H1 (cell line): Measurements from ENCODE around the gene DOCK3. TPM values are rescaled to one million over a fixed set of nuclear protein-coding genes. Genes with fewer than 3 reads are reported as not detected.

Experiments
- CTCF ChIA-PET: fragments of 300-600 bp; sonication (Branson Sonifier 250); formaldehyde crosslinking; loops from one replicate; lab custom pipeline; 2021; ENCODE audit not compliant: partially characterized antibody; lab: Charles Lee
- POLR2A ChIA-PET: fragments of 300-600 bp; sonication (Branson Sonifier 250); formaldehyde crosslinking; loops from one replicate; lab custom pipeline; 2021; ENCODE audit warnings: inconsistent platforms; ENCODE audit not compliant: partially characterized antibody; lab: Charles Lee
- DNase-seq, 2 experiments: peaks; one replicate each; pipeline versions ENCODE4 v3.0.0 to v3.0.0-alpha.2; 2010 to 2022; ENCODE audit warnings: low spot score in 2 of 2, low read depth in 1 of 2, mixed read lengths in 1 of 2
- FAIRE-seq: peaks from 2 replicates; lab custom pipeline; 2011; peaks lifted over from hg19 to GRCh38; lab: Jason Lieb, UNC
- H2AFZ ChIP-seq: 2 replicates; pipeline ENCODE4 v1.8.1; 2012; ENCODE audit warnings: low read length, inconsistent platforms
- H2AK5ac ChIP-seq: 2 replicates; pipeline ENCODE4 v1.6.1; 2013; ENCODE audit warnings: low read depth, low read length
- H2BK120ac ChIP-seq: replicated peaks from 2 replicates; pipeline ENCODE3; 2013; ENCODE audit warnings: low read depth, low read length, inconsistent platforms
- H2BK12ac ChIP-seq: 2 replicates; pipeline ENCODE4 v1.6.1; 2013; ENCODE audit warnings: low read depth, low read length
- H2BK15ac ChIP-seq: 2 replicates; pipeline ENCODE4 v1.6.1; 2013; ENCODE audit warnings: low read length
- H2BK20ac ChIP-seq: 2 replicates; pipeline ENCODE4 v1.6.1; 2013; ENCODE audit warnings: low read length
- H2BK5ac ChIP-seq: 2 replicates; pipeline ENCODE4 v1.6.1; 2013; ENCODE audit warnings: low read depth, low read length
- H3K14ac ChIP-seq: 2 replicates; pipeline ENCODE4 v1.6.1; 2013; ENCODE audit warnings: inconsistent platforms; ENCODE audit not compliant: insufficient read length
- H3K18ac ChIP-seq: 2 replicates; pipeline ENCODE4 v1.6.1; 2013; ENCODE audit warnings: low read length; ENCODE audit errors: extremely low read depth
- H3K23ac ChIP-seq: 2 replicates; pipeline ENCODE4 v1.6.1; 2013; ENCODE audit warnings: inconsistent platforms; ENCODE audit not compliant: insufficient read length
- H3K23me2 ChIP-seq: 2 replicates; pipeline ENCODE4 v1.6.1; 2013; ENCODE audit warnings: low read depth, low read length
- H3K27ac ChIP-seq: 2 replicates; pipeline ENCODE4 v1.6.1; 2011; ENCODE audit warnings: low read depth, low read length, inconsistent platforms
- H3K27me3 ChIP-seq, 4 experiments: replicated peaks in 1 of 4; 1 replicate in 1 of 4; 2 replicates in 3 of 4; pipeline versions ENCODE4 v1.6.1 to v1.8.1; 2011 to 2013; ENCODE audit warnings: low read length in 3 of 4, mild to moderate bottlenecking in 3 of 4, inconsistent platforms in 2 of 4, mixed read lengths in 2 of 4, moderate library complexity in 1 of 4; ENCODE audit not compliant: control insufficient read depth in 3 of 4, insufficient read depth in 3 of 4; ENCODE audit errors: extremely low read depth in 1 of 4
- H3K36me3 ChIP-seq, 4 experiments: 2 replicates each; pipeline versions ENCODE4 v1.6.1 to v1.8.1; 2011 to 2013; ENCODE audit warnings: mild to moderate bottlenecking in 4 of 4, low read length in 3 of 4, moderate library complexity in 2 of 4, control low read depth in 1 of 4, inconsistent platforms in 1 of 4; ENCODE audit not compliant: insufficient read depth in 4 of 4, control insufficient read depth in 2 of 4
- H3K4ac ChIP-seq: replicated peaks from 2 replicates; pipeline ENCODE3; 2013; ENCODE audit warnings: low read length, low read depth, mixed read lengths, inconsistent platforms; ENCODE audit not compliant: insufficient read length
- H3K4me1 ChIP-seq, 4 experiments: replicated peaks in 1 of 4; 1 replicate in 1 of 4; 2 replicates in 3 of 4; pipeline versions ENCODE4 v1.6.1 to v1.8.1; 2011 to 2013; ENCODE audit warnings: low read length in 3 of 4, inconsistent platforms in 2 of 4, mixed read lengths in 1 of 4; ENCODE audit not compliant: insufficient read depth in 4 of 4, control insufficient read depth in 3 of 4
- H3K4me2 ChIP-seq, 2 experiments: 2 replicates each; pipeline versions ENCODE4 v1.6.1 to v1.8.1; 2011 to 2013; ENCODE audit warnings: low read depth in 2 of 2, low read length in 2 of 2, control low read depth in 1 of 2, inconsistent platforms in 1 of 2, mild to moderate bottlenecking in 1 of 2; ENCODE audit not compliant: insufficient read depth in 1 of 2
- H3K4me3 ChIP-seq, 4 experiments: fragments of 200-600, 300-600 bp in 1 of 4; sonication (generic), shearing (Covaris generic), sonication (Bioruptor Twin) in 1 of 4; 2 replicates each; pipeline versions ENCODE4 v1.5.1 to v1.8.1; 2011 to 2016; ENCODE audit warnings: low read length in 4 of 4, low read depth in 3 of 4, control low read depth in 2 of 4, inconsistent platforms in 2 of 4, mild to moderate bottlenecking in 2 of 4, mixed read lengths in 1 of 4, moderate library complexity in 1 of 4; ENCODE audit not compliant: insufficient read depth in 2 of 4; ENCODE audit errors: extremely low read depth in 1 of 4
- H3K56ac ChIP-seq: replicated peaks from 2 replicates; pipeline ENCODE3; 2013; ENCODE audit warnings: low read depth, mild to moderate bottlenecking, mixed read lengths, low read length, inconsistent platforms; ENCODE audit not compliant: insufficient read length
- H3K79me1 ChIP-seq: 2 replicates; pipeline ENCODE4 v1.6.1; 2013; ENCODE audit warnings: low read depth, low read length, control low read depth
- H3K79me2 ChIP-seq, 2 experiments: 2 replicates each; pipeline versions ENCODE4 v1.6.1 to v1.8.1; 2012 to 2013; ENCODE audit warnings: low read length in 2 of 2, mild to moderate bottlenecking in 2 of 2, inconsistent platforms in 1 of 2; ENCODE audit not compliant: insufficient read depth in 2 of 2, control insufficient read depth in 1 of 2
- H3K9ac ChIP-seq, 4 experiments: replicated peaks in 1 of 4; 1 replicate in 1 of 4; 2 replicates in 3 of 4; pipeline versions ENCODE4 v1.6.1 to v1.8.1; 2011 to 2013; ENCODE audit warnings: low read depth in 3 of 4, low read length in 3 of 4, control low read depth in 2 of 4, mild to moderate bottlenecking in 2 of 4, moderate library complexity in 2 of 4, inconsistent platforms in 1 of 4; ENCODE audit errors: extremely low read depth in 1 of 4
- H3K9me3 ChIP-seq, 2 experiments: 2 replicates each; pipeline versions ENCODE4 v1.6.1 to v1.8.1; 2012 to 2013; ENCODE audit warnings: mild to moderate bottlenecking in 2 of 2, moderate library complexity in 2 of 2, control low read depth in 1 of 2, inconsistent platforms in 1 of 2, low read depth in 1 of 2, low read length in 1 of 2, mixed read lengths in 1 of 2; ENCODE audit not compliant: insufficient read depth in 2 of 2
- H4K20me1 ChIP-seq, 2 experiments: replicated peaks in 1 of 2; 2 replicates each; pipeline versions ENCODE3 to v1.8.1; 2011 to 2013; ENCODE audit warnings: inconsistent platforms in 2 of 2, low read length in 2 of 2, mild to moderate bottlenecking in 1 of 2; ENCODE audit not compliant: insufficient read depth in 2 of 2, control insufficient read depth in 1 of 2
- H4K5ac ChIP-seq: 2 replicates; pipeline ENCODE4 v1.6.1; 2013; ENCODE audit warnings: low read length, low read depth, mixed read lengths, inconsistent platforms; ENCODE audit not compliant: insufficient read length
- H4K8ac ChIP-seq: 2 replicates; pipeline ENCODE4 v1.8.0; 2013; ENCODE audit warnings: mild to moderate bottlenecking, moderate library complexity, low read length, inconsistent platforms; ENCODE audit not compliant: insufficient read depth; ENCODE audit errors: extremely low read depth
- H4K91ac ChIP-seq: replicated peaks from 2 replicates; pipeline ENCODE3; 2013; ENCODE audit warnings: low read length, mixed read lengths, inconsistent platforms; ENCODE audit not compliant: insufficient read length
- EP300 ChIP-seq, 2 experiments: IDR thresholded peaks; 1 replicate in 1 of 2; 2 replicates in 1 of 2; pipeline ENCODE4 v1.6.1; 2011 to 2012; ENCODE audit warnings: low read depth in 2 of 2, low read length in 2 of 2, mild to moderate bottlenecking in 2 of 2, borderline replicate concordance in 1 of 2, inconsistent platforms in 1 of 2, moderate library complexity in 1 of 2
- POLR2A ChIP-seq, 2 experiments: IDR thresholded peaks; 1 replicate in 1 of 2; 2 replicates in 1 of 2; pipeline ENCODE4 v1.6.1; 2011; ENCODE audit warnings: low read depth in 2 of 2, low read length in 2 of 2, mild to moderate bottlenecking in 2 of 2; ENCODE audit errors: control extremely low read depth in 1 of 2
- SUZ12 ChIP-seq: fragments of 200-600 bp; sonication (generic); IDR thresholded peaks from 2 replicates; pipeline ENCODE4 v1.6.1; 2012; ENCODE audit warnings: mild to moderate bottlenecking, inconsistent platforms, low read length, moderate library complexity, mixed read lengths
- WGBS, 2 experiments: shearing (Covaris generic) in 1 of 2; methylation state at CpG; one replicate each; pipeline versions ENCODE4 v1.1.6 to v1.1.7; 2013 to 2015; ENCODE audit warnings: low lambda C conversion rate in 2 of 2, mixed read lengths in 2 of 2, inconsistent platforms in 1 of 2, low coverage in 1 of 2, missing lambda C conversion rate in 1 of 2; ENCODE audit not compliant: insufficient replicate concordance in 2 of 2, insufficient coverage in 1 of 2, insufficient read length in 1 of 2; ENCODE audit errors: extremely low coverage in 1 of 2, missing lambda C conversion rate in 1 of 2; 5-methylcytosine and 5-hydroxymethylcytosine counted together
- polyA plus RNA-seq, 7 experiments: library from polyadenylated mRNA; depleted of rRNA in 3 of 7; stranded (reverse) in 5 of 7; unstranded in 2 of 7; fragments of >200 nt in 5 of 7; fragments of 200-250 nt in 2 of 7; gene quantifications; 1 replicate in 5 of 7; 2 replicates in 1 of 7; 4 replicates in 1 of 7; pipeline versions ENCODE4 v1.2.1 to v1.2.3, GENCODE V29; 2011 to 2013; ENCODE audit warnings: missing spikeins in 2 of 7, mixed read lengths in 2 of 7
- total RNA-seq: library from RNA; stranded (reverse); fragmentation: NEBNext Ultra II Directional; extraction: Animal tissue kit (Norgen Biotek cat#: 25700); gene quantifications from 2 replicates; pipeline ENCODE4 v1.2.1, GENCODE V29; 2021

DOCK3 gene
- total and polyA plus RNA-seq, 2 of the 8 experiments (the other 6 are each of a cell fraction or from before 2014, with no cell fraction given): 2.7 to 5.0 TPM

GRCh38 chr3:51110586-51110985, 435.9 kb downstream of the DOCK3 start:
- Histone ChIP-seq H4K5ac (no peak overlapping the region), H3K36me3 (no peaks in the 10 kb centered on the region; a peak in 1 of 8 replicates), H4K8ac (no peak overlapping the region), H2BK5ac (no peak overlapping the region), H4K91ac (no peak overlapping the region), H3K14ac (no peak overlapping the region), H3K4me1 (no peaks in the 10 kb centered on the region), H3K4ac (no peak overlapping the region), H3K27me3 (no peaks in the 10 kb centered on the region), H3K9me3 (peaks cover 4 to 9% of the 10 kb centered on the region in 2 experiments; a peak in 1 of 4 replicates), H2AFZ (no peak overlapping the region), H3K4me2 (no peak overlapping the region), H3K4me3 (no peak overlapping the region), H2BK15ac (no peak overlapping the region), H2BK120ac (no peak overlapping the region), H3K79me2 (no peaks in the 10 kb centered on the region), H3K9ac (no peak overlapping the region), H3K18ac (no peak overlapping the region), H3K23ac (no peak overlapping the region), H2BK20ac (no peak overlapping the region), H2AK5ac (no peak overlapping the region), H3K56ac (no peak overlapping the region), H3K27ac (no peak overlapping the region), H4K20me1 (no peaks in the 10 kb centered on the region), H3K23me2 (no peaks in the 10 kb centered on the region), H2BK12ac (no peak overlapping the region), H3K79me1 (no peaks in the 10 kb centered on the region)
- WGBS, 2 experiments: 84% methylated on average over 3 of the region's 3 CpGs; no CpG with 5 or more reads in 1 of the 2 experiments
- DNase-seq: no peak
- FAIRE-seq: no peak
- ChIA-PET CTCF (interaction anchor here (1.7 kb wide), 1 partner anchor 10 kb away, joined by 5 read pairs; no protein-coding TSS in a partner anchor), POLR2A (no interaction called here)
- TF ChIP-seq EP300 (IDR thresholded peaks at IDR 0.05; ENCODE audit: borderline replicate concordance in 1 of 2, low read depth in 2 of 2, low read length in 2 of 2) (no peak), POLR2A (IDR thresholded peaks at IDR 0.05; ENCODE audit: control extremely low read depth in 1 of 2, low read depth in 2 of 2, low read length in 2 of 2) (no peak), SUZ12 (no peak)
